COLO668 (cell line): Measurements from ENCODE around the gene RASL10B.
A peak's percentile ranks its signal among the peaks of the same experiment; 100 is the strongest.
"Not testable (repeated sequence)": the region's sequence is repeated elsewhere in the genome, so short reads cannot be mapped to it uniquely, and the experiment has no call there.

Source experiments
- DNase-seq: peaks from one replicate; lab custom pipeline; 2025; ENCODE audit not compliant: unreplicated experiment; lab: John Stamatoyannopoulos, UW

The RASL10B gene, protein sequence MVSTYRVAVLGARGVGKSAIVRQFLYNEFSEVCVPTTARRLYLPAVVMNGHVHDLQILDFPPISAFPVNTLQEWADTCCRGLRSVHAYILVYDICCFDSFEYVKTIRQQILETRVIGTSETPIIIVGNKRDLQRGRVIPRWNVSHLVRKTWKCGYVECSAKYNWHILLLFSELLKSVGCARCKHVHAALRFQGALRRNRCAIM

DNA sequence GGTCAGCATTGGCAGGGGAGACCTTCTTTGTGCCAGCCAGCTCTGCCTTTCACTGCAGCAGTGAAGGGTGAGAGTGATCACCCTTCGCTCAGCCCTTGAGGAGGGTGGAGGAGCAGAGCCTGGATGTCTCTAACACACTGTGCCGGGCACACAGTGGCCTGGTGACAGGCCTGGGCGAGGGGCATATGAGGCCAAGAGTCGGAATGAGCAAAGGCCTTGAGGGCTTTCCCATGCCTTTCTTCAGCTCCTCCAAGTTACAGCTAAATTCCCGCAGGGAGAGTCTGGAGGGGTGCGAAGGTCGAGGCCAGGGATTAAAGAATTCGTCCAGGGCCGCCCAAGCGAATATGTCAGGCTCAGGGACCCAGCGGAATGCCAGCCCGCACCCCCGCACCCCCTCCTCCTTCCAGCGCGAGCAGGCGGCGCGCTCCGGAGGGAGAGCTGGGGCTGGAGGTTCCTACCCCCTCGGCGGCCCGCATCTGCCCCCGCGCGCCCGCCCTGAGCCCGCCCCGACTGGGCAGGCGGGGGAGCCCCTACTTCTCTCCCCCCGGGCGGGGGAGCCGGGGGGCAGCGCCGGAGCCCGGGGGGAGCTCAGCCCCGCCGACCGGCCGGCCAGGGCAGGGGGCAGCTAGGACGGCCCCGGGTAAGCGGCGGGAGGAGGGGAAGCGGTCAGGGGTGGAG, at the start of gene RASL10B:
RASL10B (plus strand) TSS at position 401 of the 678 bp plus-strand sequence. CDS start 3,546 bp downstream, outside the sequence.
- peak; percentile 2 for DNase-seq

DNA sequence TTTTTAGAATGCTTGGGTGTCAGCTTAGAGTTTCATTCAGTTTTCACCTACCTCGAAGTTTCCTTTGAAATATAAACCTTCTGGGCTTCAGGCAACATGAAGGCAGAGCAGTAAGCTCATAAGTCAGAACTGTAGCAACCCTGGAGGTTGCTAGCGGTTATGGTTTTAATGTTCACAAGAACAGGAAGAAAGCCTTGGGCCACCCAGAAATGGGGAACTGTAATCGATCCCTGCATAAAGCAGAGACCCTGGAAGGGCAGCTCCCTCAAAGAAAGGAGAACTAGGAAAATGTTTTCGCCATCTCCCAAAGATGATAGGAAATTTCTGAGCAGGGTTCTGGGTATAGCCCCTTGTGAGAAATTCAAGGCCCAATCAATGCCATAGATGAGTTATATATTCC, 47.8 kb upstream of the RASL10B start:
- DNase-seq: no peak

DNA sequence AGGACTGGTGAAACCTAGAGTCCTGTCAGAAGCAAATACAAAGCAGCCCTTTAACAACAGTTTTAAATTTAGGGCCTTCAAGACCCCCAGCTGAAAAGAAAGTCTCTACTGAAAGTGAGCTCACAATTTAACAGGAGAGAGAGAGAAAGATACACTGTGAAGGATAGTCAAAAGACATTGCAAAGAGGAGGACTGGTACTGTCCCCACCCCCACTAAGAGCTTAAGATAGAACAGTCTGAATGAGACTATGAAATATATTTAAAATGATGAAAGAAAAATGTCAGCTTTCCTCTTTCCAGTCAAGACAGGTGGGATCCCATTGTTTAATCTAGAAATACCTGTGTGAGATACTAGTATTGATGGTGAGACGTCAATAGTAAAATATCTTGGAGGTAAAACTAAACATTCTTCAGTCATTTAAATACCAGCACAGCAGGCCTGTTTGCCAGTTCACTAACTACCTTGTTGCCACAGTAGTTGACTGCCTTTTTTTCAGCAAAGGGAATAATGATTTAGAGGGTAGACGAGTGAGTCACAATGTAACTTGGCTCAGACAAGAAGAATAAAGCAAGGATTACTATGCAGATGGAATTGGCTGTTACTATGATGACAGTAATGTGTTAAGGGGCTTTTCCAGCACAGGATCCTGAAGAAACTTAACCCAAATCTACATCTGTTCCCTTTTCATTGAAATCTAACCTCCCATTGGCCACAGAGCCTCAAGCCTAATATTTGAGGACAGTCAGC, 47.2 kb upstream of the RASL10B start:
- no peak for DNase-seq

DNA sequence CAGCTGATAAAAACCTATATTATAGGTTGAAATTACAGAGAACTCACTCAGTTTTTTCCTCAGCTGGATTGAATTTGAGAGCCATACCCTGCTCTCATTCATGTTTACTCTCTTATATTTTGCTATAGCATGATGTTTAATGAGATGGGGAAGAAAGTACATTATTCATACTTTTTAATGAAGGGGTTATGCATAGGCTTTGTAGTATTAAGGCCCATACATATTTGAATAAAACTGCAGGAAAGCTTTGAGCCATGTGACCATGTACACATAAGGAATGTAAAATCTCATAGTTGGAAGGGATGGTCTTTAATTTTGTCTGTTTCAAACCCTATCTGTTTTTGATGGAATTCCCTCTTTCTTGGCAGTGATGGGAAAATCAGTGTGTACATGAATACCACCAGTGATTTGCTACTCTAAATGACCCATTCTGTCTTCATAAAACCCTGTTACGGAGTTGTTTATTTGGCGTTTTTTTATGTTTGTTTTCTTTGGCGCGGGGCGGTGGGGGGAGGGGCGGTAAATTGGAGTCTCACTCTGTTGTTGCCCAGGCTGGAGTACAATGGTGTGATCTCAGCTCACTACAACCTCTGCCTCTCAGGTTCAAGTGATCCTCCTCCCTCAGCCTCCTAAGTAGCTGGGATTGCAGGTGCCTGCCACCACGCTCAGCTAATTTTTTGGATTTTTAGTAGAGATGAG, 38.8 kb upstream of the RASL10B start:
- DNase-seq: no peak

DNA sequence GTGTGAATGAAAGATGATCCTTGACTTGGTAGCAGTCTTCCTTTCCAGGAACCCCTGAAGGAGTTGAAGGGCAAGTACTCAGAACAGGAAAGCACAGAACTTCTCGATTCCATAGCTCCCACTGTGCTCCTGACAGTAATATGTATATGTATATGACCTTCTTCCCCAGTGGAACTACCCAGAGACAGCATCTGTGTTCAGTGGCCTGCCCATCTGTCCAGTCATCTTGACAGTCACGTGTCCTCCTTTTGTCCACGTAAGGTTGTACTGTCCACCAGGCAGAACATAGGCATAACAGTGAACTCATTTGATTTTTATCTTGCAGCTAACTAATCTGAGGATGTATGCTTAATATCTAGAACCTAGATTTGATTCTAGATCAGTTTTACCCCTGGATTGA, 37.8 kb upstream of the RASL10B start:
- DNase-seq: no peak

DNA sequence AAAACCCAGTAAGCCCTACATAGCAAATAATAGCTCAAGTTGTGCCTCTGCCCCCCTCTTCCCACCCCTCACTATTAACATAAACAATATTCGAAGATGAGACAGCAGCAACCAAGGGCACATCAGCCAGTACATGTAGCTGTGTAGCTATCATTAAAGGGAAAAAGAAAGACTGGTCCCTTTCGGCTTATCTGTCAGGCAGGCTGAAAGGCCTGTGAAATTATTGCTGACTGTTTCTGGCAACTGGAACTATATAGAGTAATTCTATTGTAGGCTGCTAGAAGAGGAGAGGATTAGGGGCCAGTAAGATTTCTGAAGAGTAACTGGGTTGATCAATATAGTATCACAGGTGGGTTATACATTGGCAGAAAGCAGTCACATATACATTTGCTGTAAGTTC, 36.5 kb upstream of the RASL10B start:
- DNase-seq: no peak

DNA sequence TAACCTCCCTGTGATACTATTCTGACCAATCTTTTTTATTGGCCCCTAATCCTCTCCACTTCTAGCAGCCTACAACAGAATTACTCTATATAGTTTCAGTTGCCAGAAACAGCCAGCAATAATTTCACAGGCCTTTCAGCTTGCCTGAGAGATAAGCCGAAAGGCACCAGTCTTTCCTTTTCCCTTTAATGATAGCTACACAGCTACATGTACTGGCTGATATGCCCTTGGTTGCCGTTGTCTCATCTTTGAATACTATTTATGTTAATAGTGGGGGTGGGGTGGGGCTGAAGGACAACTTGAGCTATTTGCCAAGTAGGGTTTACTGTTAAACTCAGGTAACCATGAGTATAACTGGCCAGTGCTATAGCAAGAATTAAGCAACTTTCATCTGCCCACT, 35.8 kb upstream of the RASL10B start:
- DNase-seq: no peak

DNA sequence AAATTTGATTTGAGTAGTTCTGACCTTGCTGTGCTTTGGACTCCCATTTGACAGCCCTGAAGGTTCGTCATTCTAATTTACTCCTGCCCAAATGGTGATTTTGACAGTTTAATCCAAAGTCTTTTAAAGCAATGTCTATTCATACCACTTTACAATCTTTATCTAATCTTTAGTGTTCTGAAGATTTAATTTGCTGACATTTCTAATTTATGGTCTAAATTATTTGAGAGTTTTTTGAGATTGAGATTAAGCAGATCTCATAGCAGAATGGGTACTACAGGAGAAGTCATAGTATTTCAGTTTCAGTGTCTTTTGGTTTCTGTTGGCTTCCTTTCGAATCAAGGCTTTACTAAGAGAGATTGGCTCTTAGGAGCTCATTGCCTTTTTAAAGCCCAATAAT, 32.6 kb upstream of the RASL10B start:
- no peak for DNase-seq

DNA sequence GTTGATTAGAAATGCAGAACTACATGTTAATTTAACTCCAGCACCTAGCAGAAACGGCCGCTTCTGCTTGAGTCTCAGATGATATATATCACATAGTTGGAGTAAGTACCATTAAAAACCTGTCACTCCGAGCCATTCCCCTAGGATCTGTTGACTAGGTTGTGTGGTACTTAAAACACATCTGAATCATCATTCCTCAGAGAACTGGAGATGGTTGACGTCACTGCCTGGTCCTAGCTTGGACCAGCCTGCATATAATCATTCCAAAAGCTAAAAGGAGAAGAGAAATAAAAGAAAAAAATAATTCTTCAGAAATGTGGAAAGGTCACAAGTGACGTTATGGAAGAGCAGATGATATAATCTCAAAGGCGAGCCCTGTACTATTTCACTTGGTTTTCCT, 31.3 kb upstream of the RASL10B start:
- no peak for DNase-seq

DNA sequence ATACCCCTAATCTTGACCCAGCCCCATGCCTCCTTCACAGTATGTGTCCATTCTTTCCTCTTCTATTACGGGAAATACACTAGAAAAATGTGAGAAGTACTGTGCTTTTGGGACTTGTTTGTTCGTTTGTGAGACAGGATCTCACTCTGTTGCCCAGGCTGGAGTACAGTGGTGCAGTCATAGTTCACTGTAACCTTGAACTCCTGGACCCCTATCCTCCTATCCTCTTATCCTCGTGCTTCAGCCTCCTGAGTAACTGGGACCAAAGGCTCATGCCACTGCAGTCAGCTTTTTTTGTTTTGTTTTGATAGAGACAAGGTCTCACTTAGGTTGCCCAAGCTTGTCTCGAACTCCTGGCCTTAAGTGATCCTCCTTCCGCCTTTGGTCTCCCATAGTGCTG, 29.9 kb upstream of the RASL10B start:
- DNase-seq: no peak

DNA sequence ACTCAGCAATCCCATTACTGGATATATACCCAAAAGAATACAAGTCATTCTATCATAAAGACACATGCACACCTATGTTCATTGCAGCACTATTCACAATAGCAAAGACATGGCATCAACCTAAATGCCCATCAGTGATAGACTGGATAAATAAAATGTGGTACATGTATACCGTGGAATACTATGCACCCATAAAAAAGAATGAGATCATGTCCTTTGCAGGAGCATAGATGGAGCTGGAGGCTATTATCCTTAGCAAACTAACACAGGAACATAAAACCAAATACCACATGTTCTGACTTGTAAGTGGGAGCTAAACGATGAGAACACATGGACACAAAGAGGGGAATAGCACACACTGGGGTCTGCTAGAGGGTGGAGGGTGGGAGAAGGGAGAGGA, 28.1 kb upstream of the RASL10B start:
- not testable (repeated sequence) for DNase-seq

DNA sequence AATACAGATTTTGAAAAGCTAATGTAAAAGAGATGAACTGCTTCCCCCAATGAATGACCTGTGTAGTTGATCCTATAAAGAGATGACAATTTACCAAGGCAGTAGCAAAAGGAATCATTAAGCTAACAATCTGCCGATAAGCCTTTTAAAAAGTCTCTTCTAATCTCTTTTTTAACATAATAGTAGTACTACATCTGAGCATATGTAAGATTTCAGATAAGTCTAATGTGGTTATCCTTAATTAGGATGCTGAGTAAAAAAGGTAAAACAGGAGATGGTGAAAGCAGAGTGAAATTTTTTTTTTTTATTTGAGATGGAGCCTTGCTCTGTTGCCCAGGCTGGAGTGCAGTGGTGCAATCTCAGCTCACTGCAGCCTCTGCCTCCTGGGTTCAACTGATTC, 26.2 kb upstream of the RASL10B start:
- DNase-seq: no peak

DNA sequence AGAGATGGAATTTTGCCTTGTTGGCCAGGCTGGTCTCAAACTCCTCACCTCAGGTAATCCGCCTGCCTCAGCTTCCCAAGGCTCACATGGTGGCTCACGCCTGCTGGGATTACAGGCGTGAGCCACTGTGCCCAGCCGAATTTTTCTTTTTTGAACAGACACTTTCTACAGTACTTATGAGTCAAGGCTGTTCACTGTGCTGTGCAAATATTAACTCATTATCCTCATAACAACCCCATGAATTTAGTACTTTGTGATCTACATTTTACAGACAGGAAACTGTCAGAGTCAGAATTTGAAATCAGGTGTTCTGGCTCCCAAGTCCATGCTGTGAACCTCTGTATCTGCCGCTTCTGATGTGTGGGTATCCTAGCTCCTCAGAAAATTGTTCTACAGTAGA, 25.7 kb upstream of the RASL10B start:
- DNase-seq: no peak

DNA sequence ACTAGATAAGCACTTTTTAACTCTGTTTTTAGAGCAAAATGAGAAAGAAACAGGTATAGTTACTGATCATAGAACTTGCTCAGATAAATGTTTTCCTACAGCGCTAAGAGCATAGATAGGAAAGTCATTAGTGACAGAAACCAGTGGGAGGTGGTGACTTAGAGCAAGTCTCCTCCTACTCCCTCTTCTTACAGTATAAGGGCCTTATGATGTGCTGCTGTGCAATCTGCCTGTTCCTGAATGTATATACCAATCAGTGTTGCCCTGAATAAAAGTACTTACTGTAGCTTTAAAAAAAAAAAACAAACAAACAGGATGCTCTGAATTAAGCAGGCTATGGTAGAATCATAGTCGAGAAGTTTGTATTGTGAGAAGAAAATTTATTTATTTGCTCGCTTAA, 23.3 kb upstream of the RASL10B start:
- no peak for DNase-seq

DNA sequence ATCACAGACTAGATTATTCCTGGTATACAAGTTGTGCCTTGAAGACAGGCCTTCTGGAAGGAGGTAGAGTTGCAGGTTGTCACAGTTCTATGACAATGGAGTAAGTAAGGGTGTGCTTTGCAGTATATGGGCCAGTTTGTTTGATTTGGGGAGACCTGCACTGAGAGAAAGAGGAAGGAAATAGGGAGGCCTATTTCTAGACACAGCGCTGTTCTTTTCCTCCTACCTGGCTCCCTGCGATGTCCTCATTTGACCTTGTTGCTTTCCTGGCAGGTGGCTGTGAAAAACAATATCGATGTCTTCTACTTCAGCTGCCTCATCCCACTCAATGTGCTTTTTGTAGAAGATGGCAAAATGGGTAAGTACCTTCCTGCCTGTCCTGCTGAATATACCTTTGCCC, 22.5 kb upstream of the RASL10B start:
- DNase-seq: no peak

DNA sequence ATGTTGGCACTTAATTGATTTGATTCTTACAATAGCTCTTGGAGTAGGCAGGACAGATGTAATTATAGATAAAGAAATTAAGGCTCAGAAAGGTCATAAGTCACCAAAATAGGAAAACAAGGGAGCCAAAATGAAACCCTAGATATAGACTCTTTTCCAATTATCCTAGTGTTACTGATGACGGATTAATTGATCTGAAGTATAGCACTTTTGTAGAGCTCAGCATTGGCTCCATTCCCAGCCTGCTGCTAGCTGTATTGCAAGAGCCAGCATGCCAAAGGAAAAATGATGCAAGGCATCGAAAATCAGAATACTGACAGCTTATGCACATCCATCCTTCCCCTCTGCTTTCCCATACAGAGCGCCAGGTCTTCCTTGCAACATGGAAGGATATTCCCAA, 21.6 kb upstream of the RASL10B start:
- DNase-seq: no peak

DNA sequence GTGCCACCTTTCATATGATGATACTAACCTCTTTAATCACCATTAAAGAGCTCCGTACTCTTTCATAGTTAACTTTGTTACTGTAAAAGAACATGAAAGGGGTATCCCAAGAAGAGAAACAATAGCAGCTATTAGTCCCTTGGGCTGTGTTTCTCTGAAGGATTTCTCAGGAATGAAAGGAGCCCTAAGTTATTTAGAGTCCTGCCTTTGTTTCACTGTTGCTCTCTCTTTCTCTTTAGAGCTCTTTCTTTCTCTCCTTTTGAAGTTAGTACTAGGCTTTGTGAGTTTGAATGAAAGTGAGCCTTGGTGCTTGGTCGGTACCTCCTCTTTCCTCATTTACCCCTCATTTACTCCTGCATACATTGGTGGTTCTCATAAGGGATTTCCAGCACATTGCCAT, 20.5 kb upstream of the RASL10B start:
- DNase-seq: no peak

DNA sequence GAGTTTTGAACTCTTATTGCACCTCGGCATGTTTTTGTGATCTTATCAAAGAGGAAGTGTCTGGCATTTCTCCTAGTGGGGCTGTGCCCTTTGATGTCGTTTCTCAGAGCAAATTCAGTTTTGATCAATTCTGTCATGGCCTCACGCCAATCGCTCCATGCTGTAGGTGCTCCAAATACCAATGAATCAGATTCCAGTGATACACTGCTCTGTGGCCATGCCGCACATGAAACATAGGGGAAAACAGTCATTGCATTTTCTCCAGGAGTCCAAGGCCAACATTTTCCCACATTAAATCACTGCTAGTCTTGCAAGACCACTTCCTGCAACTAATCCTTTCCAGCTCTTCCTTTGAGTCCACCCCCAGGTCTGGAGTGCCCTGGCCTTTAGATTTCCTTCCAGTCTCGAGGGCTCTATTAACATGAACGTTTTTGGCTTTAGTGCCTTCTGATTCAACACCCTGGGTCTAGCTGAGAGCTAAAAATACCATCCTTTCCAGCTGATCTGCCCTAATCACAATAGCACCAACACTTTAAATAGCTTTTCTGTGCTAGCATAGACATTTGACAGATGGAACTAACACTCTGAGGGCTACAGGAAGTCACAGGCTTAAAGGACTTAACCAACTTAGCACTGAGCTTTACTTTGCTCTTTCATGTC, 18.2 kb upstream of the RASL10B start:
- no peak for DNase-seq

DNA sequence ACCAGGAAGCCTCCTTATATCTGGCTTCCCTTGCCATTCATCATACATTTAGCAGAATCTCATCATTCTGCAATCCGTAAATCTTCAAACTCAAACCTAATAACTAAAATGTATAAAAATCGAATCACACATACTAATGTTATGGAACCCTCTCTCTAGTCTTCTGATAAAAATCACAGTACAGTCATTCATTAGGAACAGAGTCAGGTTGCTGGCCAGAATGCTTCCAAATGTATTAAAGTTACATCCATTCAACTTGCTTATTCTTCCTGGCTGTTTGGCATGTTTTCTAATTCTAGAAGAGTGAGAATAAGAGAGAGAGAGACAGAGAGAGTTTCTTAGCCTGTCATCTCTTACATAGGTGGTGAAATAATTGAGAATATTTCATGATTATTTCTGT, 16.5 kb upstream of the RASL10B start:
- no peak for DNase-seq

DNA sequence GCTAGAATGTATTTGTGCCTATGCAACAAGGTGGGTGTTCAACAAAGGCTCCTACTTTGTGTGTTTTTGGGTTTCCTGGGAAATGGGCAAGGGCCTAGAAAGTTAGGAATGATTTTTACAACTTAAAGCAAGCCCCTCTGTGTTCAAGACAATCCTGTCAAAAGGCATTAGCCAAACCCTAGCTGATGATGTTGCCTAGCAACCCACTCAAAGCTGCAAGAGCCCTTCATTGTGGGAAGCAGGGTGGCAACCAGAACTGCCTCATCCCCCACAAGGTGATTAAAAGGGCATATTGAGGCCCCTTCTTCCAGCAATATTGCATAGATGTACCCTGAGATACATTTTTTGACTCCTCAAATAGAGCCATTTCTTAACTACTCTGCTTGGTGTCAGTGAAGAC, 16.0 kb upstream of the RASL10B start:
- DNase-seq: peak; percentile 1

DNA sequence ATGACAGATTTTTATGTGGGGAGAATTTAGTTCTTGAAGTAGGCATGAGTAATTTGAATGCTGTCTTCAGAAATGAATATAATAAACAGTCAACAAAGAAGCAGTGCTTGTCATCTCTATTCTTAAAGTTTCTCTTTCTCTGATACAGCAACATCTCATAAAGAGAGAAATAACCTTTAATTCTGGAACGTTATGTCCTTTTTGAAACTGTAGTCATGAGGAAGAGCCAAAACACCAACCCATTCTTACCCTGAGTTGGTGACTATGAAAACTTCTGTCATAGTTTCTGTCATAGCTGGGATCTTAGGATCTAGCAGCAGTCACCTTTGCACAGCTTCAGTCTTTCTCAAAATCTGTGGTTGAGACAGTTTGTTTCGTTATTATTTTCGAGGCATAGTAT, 15.3 kb upstream of the RASL10B start:
- no peak for DNase-seq
